ENCODE results near the gene OR13J1.
A peak's percentile ranks its signal among the peaks of the same experiment; 100 is the strongest.
"Not testable (repeated sequence)": the region's sequence is repeated elsewhere in the genome, so short reads cannot be mapped to it uniquely, and the experiment has no call there.

OR13J1 gene

GRCh38 chr9:35905051-35905781 is 35.0 kb upstream of the OR13J1 start:
- no peak for DNase-seq (ENCODE audit: low read depth in 2 of 2)

- no peak for DNase-seq (ENCODE audit: low read depth in 2 of 2)
Measured at GRCh38 chr9:35904338-35904737, 34.1 kb upstream of the OR13J1 start.

- DNase-seq (ENCODE audit: low read depth in 2 of 2), result no peak
Measured at GRCh38 chr9:35903049-35903448, 32.8 kb upstream of the OR13J1 start.

GRCh38 chr9:35899021-35899420 is 28.8 kb upstream of the OR13J1 start:
- no peak for DNase-seq (ENCODE audit: low read depth in 2 of 2)

GRCh38 chr9:35898337-35898736 is 28.1 kb upstream of the OR13J1 start:
- DNase-seq (ENCODE audit: low read depth in 2 of 2), result no peak

- not testable (repeated sequence) for DNase-seq (ENCODE audit: low read depth in 2 of 2)
Measured at GRCh38 chr9:35897376-35898099, 27.3 kb upstream of the OR13J1 start.

GRCh38 chr9:35896570-35896969 is 26.4 kb upstream of the OR13J1 start:
- DNase-seq (ENCODE audit: low read depth in 2 of 2), result no peak

GRCh38 chr9:35892051-35892450 is 21.9 kb upstream of the OR13J1 start:
- no peak for DNase-seq (ENCODE audit: low read depth in 2 of 2)

GRCh38 chr9:35891646-35892045 is 21.4 kb upstream of the OR13J1 start:
- DNase-seq (ENCODE audit: low read depth in 2 of 2), result no peak

GRCh38 chr9:35884908-35885307 is 14.7 kb upstream of the OR13J1 start:
- not testable (repeated sequence) for DNase-seq (ENCODE audit: low read depth in 2 of 2)

GRCh38 chr9:35882996-35883395 is 12.8 kb upstream of the OR13J1 start:
- DNase-seq (ENCODE audit: low read depth in 2 of 2), result no peak

GRCh38 chr9:35882263-35882848 is 12.2 kb upstream of the OR13J1 start:
- DNase-seq (ENCODE audit: low read depth in 2 of 2), result peak; percentile 70 to 81

GRCh38 chr9:35872505-35872904 is 2.3 kb upstream of the OR13J1 start:
- no peak for DNase-seq (ENCODE audit: low read depth in 2 of 2)

GRCh38 chr9:35871545-35871944 is 1.3 kb upstream of the OR13J1 start:
- DNase-seq (ENCODE audit: low read depth in 2 of 2), result no peak

GRCh38 chr9:35869621-35870216 is 482 bp downstream of the OR13J1 start:
- DNase-seq (ENCODE audit: low read depth in 2 of 2), result no peak

- DNase-seq (ENCODE audit: low read depth in 2 of 2), result no peak
Measured at GRCh38 chr9:35868933-35869332, 1.3 kb downstream of the OR13J1 start.

- DNase-seq (ENCODE audit: low read depth in 2 of 2), result no peak
Measured at GRCh38 chr9:35867538-35867937, 2.7 kb downstream of the OR13J1 start.

- DNase-seq (ENCODE audit: low read depth in 2 of 2), result no peak
Measured at GRCh38 chr9:35864695-35865255, 5.4 kb downstream of the OR13J1 start.

- no peak for DNase-seq (ENCODE audit: low read depth in 2 of 2)
Measured at GRCh38 chr9:35863583-35863982, 6.6 kb downstream of the OR13J1 start.

GRCh38 chr9:35862328-35862727 is 7.9 kb downstream of the OR13J1 start:
- no peak for DNase-seq (ENCODE audit: low read depth in 2 of 2)

- DNase-seq (ENCODE audit: low read depth in 2 of 2), result no peak
Measured at GRCh38 chr9:35861161-35861897, 8.9 kb downstream of the OR13J1 start.

- no peak for DNase-seq (ENCODE audit: low read depth in 2 of 2)
Measured at GRCh38 chr9:35859990-35860339, 10.2 kb downstream of the OR13J1 start.
